Activated T-cell treated with anti-CD3 and anti-CD28 coated beads for 4 hours (primary cell): ENCODE data around the gene LCLAT1.

Experiments used
- DNase-seq: peaks from one replicate; pipeline ENCODE4 v3.0.0-alpha.2; 2020

LCLAT1 gene

DNA sequence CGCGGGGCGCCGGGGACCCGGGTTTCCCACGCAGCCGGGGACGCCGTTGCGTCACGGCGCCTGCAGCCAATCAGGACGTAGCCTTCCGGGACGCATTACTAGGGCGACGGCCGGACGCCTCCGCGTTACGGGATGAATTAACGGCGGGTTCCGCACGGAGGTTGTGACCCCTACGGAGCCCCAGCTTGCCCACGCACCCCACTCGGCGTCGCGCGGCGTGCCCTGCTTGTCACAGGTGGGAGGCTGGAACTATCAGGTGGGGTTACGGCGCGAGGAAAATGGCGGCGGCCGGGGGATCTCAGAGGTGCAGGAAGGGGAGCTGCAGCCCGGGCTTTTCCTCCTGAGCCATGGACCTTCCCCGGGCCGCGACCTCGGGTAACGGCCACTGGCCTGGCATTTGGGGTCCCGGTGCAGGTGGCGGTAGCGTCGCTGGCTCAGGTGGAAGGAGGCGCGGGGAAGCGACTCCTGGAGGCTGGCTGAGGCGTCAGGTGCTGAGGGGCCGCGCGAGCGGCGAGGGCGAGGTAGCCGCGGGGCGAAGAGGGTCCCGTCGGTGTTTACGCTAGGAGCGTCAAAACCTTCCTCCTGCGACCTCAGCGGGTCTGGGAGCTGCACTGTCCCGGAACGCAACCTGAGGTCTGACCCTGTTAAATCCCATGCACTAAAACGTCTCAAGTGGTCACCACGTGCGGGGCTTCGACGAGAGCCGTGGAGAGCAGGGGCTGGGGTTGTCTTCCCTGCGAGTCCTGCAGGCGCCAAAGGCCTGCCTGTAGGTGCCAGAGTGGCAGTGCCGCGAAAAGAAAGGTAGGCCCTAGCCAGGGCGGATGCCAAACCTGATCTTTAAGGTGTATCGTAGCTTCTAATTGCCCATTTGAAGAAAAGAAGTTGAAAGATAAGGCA is at the start of gene LCLAT1:
LCLAT1 (plus strand) TSS at position 98 of the 897 bp plus-strand sequence. CDS start 78,345 bp downstream, outside the sequence.
- DNase-seq = peak; percentile 86

GRCh38 chr2:30398084-30398873 is 48.8 kb upstream of the LCLAT1 start:
- DNase-seq = no peak

GRCh38 chr2:30400151-30400954 is 46.7 kb upstream of the LCLAT1 start:
- no peak for DNase-seq

- no peak for DNase-seq
Measured at GRCh38 chr2:30402441-30403182, 44.4 kb upstream of the LCLAT1 start.

- no peak for DNase-seq
Measured at GRCh38 chr2:30403592-30404312, 43.3 kb upstream of the LCLAT1 start.

GRCh38 chr2:30404319-30405259 is 42.5 kb upstream of the LCLAT1 start:
- DNase-seq = no peak

GRCh38 chr2:30405260-30405605 is 41.8 kb upstream of the LCLAT1 start:
- DNase-seq = no peak

- no peak for DNase-seq
Measured at GRCh38 chr2:30406853-30407252, 40.2 kb upstream of the LCLAT1 start.

DNA sequence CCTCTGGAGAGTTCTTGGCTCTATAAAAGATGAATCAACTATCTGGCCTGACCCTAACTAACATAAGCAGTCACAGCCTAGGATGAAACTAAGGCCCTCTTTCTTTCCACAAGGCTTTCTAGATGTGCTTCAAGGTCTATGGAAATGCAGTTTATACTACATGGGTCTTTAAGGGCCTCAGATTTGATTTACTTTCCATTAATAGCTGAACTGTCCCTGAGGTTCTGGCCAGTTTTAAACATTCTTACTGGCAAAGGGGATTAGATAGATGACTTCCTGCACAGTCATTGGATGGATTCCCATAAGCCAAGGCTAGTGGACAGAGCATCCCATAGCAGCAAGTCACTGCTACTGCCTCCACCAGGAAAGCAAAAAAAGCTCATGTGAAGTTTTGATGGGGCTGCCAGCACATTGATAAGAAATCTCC is 38.1 kb upstream of the LCLAT1 start:
- DNase-seq = no peak

DNA sequence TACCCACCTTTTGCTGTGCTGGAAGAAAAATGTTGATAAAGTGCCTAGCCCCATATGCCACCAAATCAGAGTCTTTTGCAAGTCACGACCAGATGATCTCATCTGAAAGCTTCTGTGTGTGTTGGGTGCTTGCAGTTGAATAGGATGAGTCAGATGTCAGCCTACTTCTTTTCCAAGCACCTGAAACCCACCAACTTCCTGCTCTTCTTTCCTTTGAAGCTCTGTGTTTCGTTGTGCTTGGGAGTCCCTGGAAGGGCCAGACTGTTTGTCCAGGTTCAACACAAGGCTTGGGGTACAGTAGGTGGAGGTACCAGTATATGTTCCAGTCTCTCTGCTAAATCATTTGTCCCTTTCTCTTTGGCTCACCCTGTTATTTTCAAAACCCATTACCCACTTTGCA is 36.8 kb upstream of the LCLAT1 start:
- DNase-seq = no peak

GRCh38 chr2:30412047-30412683 is 34.9 kb upstream of the LCLAT1 start:
- no peak for DNase-seq

GRCh38 chr2:30412684-30413570 is 34.1 kb upstream of the LCLAT1 start:
- DNase-seq = no peak

- no peak for DNase-seq
Measured at GRCh38 chr2:30414961-30415360, 32.1 kb upstream of the LCLAT1 start.

- DNase-seq = no peak
Measured at GRCh38 chr2:30417253-30417652, 29.8 kb upstream of the LCLAT1 start.

DNA sequence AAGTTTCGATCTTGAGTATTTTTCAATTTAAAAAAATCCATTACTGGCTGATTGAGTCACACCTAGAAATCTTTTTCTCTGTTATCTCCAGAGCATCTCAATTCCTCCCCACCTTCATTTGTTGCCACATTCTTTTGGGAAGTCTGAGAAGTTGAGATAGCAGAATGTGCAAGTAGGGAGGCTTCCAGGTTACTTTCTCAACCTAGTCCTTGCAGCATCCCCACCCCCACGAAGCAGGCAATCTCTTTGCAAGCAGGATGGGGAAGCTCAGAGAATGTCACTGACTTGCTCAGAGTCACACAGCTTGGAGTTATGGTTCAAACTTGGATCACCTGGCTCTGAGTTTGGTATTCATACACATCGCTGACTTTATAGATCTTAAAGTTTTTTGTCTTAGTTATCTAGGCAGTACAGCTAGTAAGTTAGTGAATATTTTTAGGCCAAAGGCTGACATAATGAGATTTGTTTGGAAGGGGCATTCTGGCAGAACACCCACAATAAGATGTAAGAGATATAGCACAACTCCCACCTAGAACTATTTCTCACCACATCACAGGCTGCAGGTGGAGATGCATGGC is 25.9 kb upstream of the LCLAT1 start:
- DNase-seq = no peak

GRCh38 chr2:30421604-30422443 is 25.2 kb upstream of the LCLAT1 start:
- DNase-seq = peak; percentile 20

DNA sequence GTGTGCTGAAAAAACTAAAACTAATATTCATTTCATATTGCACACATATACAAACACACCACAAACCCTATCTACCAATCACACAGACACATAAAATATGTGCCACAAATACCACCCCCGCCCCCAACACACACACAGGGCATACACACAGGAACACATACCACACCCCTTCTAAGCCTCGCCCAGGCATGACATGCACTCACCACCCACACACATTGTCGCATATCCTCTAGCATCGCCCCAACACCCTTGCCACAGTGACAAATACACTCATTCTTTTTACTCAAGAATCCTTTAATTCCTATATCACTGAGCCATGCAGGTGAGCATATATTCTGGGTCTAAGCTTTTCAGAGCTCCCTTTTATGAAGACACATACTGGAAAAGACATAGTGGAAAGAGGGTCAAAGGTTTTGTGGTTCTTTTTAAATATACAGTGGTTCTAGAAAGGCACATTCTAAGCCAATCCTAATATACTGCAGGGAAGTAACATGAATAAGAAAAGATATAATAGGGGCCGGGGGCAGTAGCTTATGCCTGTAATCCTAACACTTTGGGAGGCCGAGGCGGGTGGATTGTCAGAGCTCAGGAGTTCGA is 24.5 kb upstream of the LCLAT1 start:
- peak; percentile 83 for DNase-seq
